GM23338 (cell line): ENCODE measurements around the gene RBCK1. TPM values are rescaled to one million over a fixed set of nuclear protein-coding genes. Genes with fewer than 3 reads are reported as not detected.

ENCODE experiments used
- ATAC-seq: fragments of 200-7000 bp; cut with Tn5 transposase; 3 replicates; pipeline ENCODE4 v1.9.1; 2020
- DNase-seq: peaks from one replicate; pipeline ENCODE4 v3.0.0-alpha.2; 2015; ENCODE audit warnings: low spot score
- H2AFZ ChIP-seq: fragments of 200-600 bp; sonication (generic); 2 replicates; pipeline ENCODE4 v1.8.0; 2016; ENCODE audit warnings: antibody characterized with exemption, mild to moderate bottlenecking, moderate library complexity
- H3F3A ChIP-seq: fragments of 200-600 bp; sonication (generic); replicated peaks from 2 replicates; pipeline ENCODE4 v1.8.0; 2017; ENCODE audit warnings: antibody characterized with exemption, mixed run types, low read depth
- H3K27ac ChIP-seq: fragments of 200-600 bp; sonication (generic); 2 replicates; pipeline ENCODE4 v1.6.1; 2016; ENCODE audit warnings: low read depth
- H3K27me3 ChIP-seq: fragments of 200-600 bp; sonication (generic); 2 replicates; pipeline ENCODE4 v1.8.0; 2016; ENCODE audit warnings: mild to moderate bottlenecking, mixed run types, moderate library complexity; ENCODE audit not compliant: insufficient read depth
- H3K36me3 ChIP-seq: fragments of 200-600 bp; sonication (generic); 2 replicates; pipeline ENCODE4 v1.8.0; 2016; ENCODE audit warnings: mild to moderate bottlenecking; ENCODE audit not compliant: insufficient read depth
- H3K4me1 ChIP-seq: fragments of 200-600 bp; sonication (generic); 2 replicates; pipeline ENCODE4 v1.8.0; 2016; ENCODE audit warnings: mild to moderate bottlenecking, moderate library complexity; ENCODE audit not compliant: insufficient read depth
- H3K4me2 ChIP-seq: fragments of 200-600 bp; sonication (generic); 2 replicates; pipeline ENCODE4 v1.7.1; 2017; ENCODE audit warnings: mixed run types
- H3K4me3 ChIP-seq: fragments of 200-600 bp; sonication (generic); 2 replicates; pipeline ENCODE4 v1.6.1; 2016; ENCODE audit warnings: mixed run types
- H3K79me2 ChIP-seq: fragments of 200-600 bp; sonication (generic); replicated peaks from 2 replicates; pipeline ENCODE4 v1.8.0; 2017; ENCODE audit warnings: mild to moderate bottlenecking; ENCODE audit not compliant: insufficient read depth
- H3K9me2 ChIP-seq: fragments of 200-600 bp; sonication (generic); 2 replicates; pipeline ENCODE4 v1.8.0; 2017; ENCODE audit not compliant: insufficient read depth
- H4K20me1 ChIP-seq: fragments of 200-600 bp; sonication (generic); replicated peaks from 2 replicates; pipeline ENCODE4 v1.8.0; 2017; ENCODE audit warnings: mild to moderate bottlenecking; ENCODE audit not compliant: insufficient read depth
- H3K27ac Mint-ChIP-seq: 2 replicates; pipeline ENCODE4 v1.8.0; 2020; ENCODE audit warnings: inconsistent platforms, mild to moderate bottlenecking, moderate library complexity, mixed read lengths
- H3K27me3 Mint-ChIP-seq: 3 replicates; pipeline ENCODE4 v1.8.0; 2022; ENCODE audit warnings: low read depth, mild to moderate bottlenecking, moderate library complexity, mixed read lengths, inconsistent platforms; ENCODE audit not compliant: insufficient read depth, poor library complexity
- H3K36me3 Mint-ChIP-seq: 3 replicates; pipeline ENCODE4 v1.8.0; 2021; ENCODE audit warnings: low read depth, mild to moderate bottlenecking, inconsistent platforms, moderate library complexity, mixed read lengths
- H3K4me1 Mint-ChIP-seq: 3 replicates; pipeline ENCODE4 v1.8.0; 2020; ENCODE audit warnings: mild to moderate bottlenecking, inconsistent platforms, mixed read lengths
- H3K4me3 Mint-ChIP-seq: 3 replicates; pipeline ENCODE4 v1.8.0; 2021; ENCODE audit warnings: moderate library complexity, mild to moderate bottlenecking, inconsistent platforms, mixed read lengths
- H3K9me3 Mint-ChIP-seq: 3 replicates; pipeline ENCODE4 v1.8.0; 2020; ENCODE audit warnings: moderate library complexity, mild to moderate bottlenecking, inconsistent platforms, mixed read lengths
- EZH2 ChIP-seq: fragments of 200-600 bp; sonication (generic); IDR thresholded peaks from one replicate; pipeline ENCODE4 v1.8.0; 2017; ENCODE audit warnings: antibody characterized with exemption, mild to moderate bottlenecking, low read depth; ENCODE audit not compliant: unreplicated experiment
- EZH2phosphoT487 ChIP-seq: fragments of 200-600 bp; sonication (generic); IDR thresholded peaks from one replicate; pipeline ENCODE4 v1.8.1; 2018; ENCODE audit warnings: antibody characterized with exemption; ENCODE audit not compliant: unreplicated experiment
- JUNB ChIP-seq: IDR thresholded peaks from one replicate; pipeline ENCODE4 v1.6.1; 2016; ENCODE audit warnings: antibody characterized with exemption; ENCODE audit not compliant: unreplicated experiment
- NANOG ChIP-seq: IDR thresholded peaks from 2 replicates; pipeline ENCODE4 v1.6.1; 2016; ENCODE audit warnings: antibody characterized with exemption, borderline replicate concordance
- POLR2AphosphoS5 ChIP-seq: IDR thresholded peaks from 2 replicates; pipeline ENCODE4 v1.6.1; 2016; ENCODE audit warnings: antibody characterized with exemption, low read depth
- STAT1 ChIP-seq: IDR thresholded peaks from one replicate; pipeline ENCODE4 v1.6.1; 2016; ENCODE audit warnings: antibody characterized with exemption; ENCODE audit not compliant: unreplicated experiment
- ZNF331 ChIP-seq: fragments of 250-450 bp; sonication (Bioruptor Pico); IDR thresholded peaks from 2 replicates; pipeline ENCODE4 v1.5.0; 2020; ENCODE audit warnings: low read depth, mild to moderate bottlenecking, moderate library complexity
- polyA plus RNA-seq: library from polyadenylated mRNA; unstranded; fragments of >200 nt; fragmentation: Nextera tagmentation; extraction: Ambion mirVana; gene quantifications from 2 replicates; pipeline ENCODE4 v1.2.1, GENCODE V29; 2016
- total RNA-seq: library from RNA; depleted of rRNA; stranded (reverse); fragments of >200 nt; shearing (Covaris generic); gene quantifications from 2 replicates; pipeline ENCODE4 v1.2.3, GENCODE V29; 2014
- TF ChIP-seq, protein P1 (sequence below): IDR thresholded peaks from one replicate; pipeline ENCODE4 v1.6.1; 2018; ENCODE audit warnings: antibody characterized with exemption; ENCODE audit not compliant: unreplicated experiment
- TF ChIP-seq, protein P2 (sequence below), 2 experiments: fragments of 200-600 bp in 1 of 2; sonication (generic) in 1 of 2; conservative IDR thresholded peaks; 2 replicates each; pipeline versions ENCODE4 v1.5.1 to v1.6.1; 2016 to 2017; ENCODE audit warnings: antibody characterized with exemption in 2 of 2, low read depth in 2 of 2, mild to moderate bottlenecking in 2 of 2, moderate library complexity in 1 of 2
- TF ChIP-seq, protein P3 (sequence below): IDR thresholded peaks from 2 replicates; pipeline ENCODE4 v1.6.1; 2016; ENCODE audit warnings: antibody characterized with exemption

Gene RBCK1
- total and polyA plus RNA-seq, 2 experiments from 2014 or later, result 52.6 to 56.8 TPM

DNA sequence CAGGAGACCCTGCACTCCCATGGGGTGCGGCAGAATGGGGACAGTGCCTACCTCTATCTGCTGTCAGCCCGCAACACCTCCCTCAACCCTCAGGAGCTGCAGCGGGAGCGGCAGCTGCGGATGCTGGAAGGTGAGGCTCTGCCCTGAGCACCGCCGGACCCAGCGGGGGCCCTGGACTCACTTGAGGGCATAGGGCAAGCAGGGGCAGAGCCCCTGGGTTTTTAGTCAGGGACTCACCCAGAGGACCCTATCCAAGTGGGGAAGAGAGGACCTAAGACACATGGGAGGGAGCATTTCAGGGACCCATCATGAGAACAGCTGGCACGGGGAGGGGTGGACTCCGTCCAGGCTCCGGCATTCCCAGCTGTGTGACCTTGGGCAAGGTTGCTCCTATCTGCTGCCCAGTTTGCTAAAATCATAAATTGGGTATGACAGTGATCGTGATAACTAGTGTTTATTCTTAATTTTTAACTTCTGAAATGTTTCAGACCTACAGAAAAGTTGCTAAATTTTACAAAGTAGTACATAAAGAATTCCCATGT, 9.8 kb downstream of the RBCK1 start (continued):
- TF ChIP-seq EZH2phosphoT487 (no peak), STAT1 (no peak), NANOG (no peak), EZH2 (no peak), JUNB (no peak), ZNF331 (CRISPR knock-in tag) (no peak)
- TF ChIP-seq, protein P1, sequence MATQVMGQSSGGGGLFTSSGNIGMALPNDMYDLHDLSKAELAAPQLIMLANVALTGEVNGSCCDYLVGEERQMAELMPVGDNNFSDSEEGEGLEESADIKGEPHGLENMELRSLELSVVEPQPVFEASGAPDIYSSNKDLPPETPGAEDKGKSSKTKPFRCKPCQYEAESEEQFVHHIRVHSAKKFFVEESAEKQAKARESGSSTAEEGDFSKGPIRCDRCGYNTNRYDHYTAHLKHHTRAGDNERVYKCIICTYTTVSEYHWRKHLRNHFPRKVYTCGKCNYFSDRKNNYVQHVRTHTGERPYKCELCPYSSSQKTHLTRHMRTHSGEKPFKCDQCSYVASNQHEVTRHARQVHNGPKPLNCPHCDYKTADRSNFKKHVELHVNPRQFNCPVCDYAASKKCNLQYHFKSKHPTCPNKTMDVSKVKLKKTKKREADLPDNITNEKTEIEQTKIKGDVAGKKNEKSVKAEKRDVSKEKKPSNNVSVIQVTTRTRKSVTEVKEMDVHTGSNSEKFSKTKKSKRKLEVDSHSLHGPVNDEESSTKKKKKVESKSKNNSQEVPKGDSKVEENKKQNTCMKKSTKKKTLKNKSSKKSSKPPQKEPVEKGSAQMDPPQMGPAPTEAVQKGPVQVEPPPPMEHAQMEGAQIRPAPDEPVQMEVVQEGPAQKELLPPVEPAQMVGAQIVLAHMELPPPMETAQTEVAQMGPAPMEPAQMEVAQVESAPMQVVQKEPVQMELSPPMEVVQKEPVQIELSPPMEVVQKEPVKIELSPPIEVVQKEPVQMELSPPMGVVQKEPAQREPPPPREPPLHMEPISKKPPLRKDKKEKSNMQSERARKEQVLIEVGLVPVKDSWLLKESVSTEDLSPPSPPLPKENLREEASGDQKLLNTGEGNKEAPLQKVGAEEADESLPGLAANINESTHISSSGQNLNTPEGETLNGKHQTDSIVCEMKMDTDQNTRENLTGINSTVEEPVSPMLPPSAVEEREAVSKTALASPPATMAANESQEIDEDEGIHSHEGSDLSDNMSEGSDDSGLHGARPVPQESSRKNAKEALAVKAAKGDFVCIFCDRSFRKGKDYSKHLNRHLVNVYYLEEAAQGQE, result no peak
- TF ChIP-seq, protein P2, sequence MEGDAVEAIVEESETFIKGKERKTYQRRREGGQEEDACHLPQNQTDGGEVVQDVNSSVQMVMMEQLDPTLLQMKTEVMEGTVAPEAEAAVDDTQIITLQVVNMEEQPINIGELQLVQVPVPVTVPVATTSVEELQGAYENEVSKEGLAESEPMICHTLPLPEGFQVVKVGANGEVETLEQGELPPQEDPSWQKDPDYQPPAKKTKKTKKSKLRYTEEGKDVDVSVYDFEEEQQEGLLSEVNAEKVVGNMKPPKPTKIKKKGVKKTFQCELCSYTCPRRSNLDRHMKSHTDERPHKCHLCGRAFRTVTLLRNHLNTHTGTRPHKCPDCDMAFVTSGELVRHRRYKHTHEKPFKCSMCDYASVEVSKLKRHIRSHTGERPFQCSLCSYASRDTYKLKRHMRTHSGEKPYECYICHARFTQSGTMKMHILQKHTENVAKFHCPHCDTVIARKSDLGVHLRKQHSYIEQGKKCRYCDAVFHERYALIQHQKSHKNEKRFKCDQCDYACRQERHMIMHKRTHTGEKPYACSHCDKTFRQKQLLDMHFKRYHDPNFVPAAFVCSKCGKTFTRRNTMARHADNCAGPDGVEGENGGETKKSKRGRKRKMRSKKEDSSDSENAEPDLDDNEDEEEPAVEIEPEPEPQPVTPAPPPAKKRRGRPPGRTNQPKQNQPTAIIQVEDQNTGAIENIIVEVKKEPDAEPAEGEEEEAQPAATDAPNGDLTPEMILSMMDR (conservative IDR thresholded peaks at IDR 0.05; ENCODE audit: low read depth in 2 of 2), result no peak

DNA sequence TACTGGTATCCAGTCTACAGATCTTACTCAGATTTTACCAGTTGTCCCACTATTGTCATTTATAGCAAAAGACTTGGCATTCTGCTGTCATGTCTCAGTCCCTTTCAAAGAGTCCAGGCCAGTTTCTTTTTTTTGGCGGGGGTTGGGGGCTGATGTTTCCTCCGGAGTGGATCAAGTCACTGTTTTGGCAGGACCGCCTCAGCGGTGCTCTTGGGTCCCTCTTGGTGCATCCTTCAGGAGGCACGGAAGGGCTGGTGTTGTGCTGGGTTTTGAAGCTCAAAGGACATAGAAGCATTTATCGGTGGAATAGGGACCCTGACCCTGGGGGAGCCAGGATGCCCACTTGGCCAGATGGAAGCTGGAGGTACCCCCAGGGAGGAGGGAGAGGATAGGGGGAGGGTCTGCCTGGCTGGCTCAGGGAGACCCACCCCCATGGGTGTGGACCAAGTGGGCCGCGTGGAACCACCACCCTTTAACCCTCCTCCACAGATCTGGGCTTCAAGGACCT, 10.8 kb downstream of the RBCK1 start:
- Histone ChIP-seq H3K4me1 (no peaks in the 10 kb centered on the region), H2AFZ (no peak overlapping the region), H3K27ac (no peak overlapping the region), H3K4me2 (no peak overlapping the region), H3K27me3 (no peaks in the 10 kb centered on the region), H3K4me3 (no peak overlapping the region), H3K79me2 (peaks cover 3% of the 10 kb centered on the region; the same call in 1 of the 2 replicates), H3K9me2 (no peaks in the 10 kb centered on the region), H3F3A (no peaks in the 10 kb centered on the region), H4K20me1 (peaks cover 11% of the 10 kb centered on the region; the same call in 1 of the 2 replicates), H3K36me3 (peaks cover 11% of the 10 kb centered on the region; the same call in 1 of the 2 replicates)
- Mint-ChIP-seq H3K27me3 (peaks cover 10% of the 10 kb centered on the region), H3K4me1 (no peaks in the 10 kb centered on the region; the same call in 2 of the 3 replicates), H3K4me3 (no peak overlapping the region; the same call in 2 of the 3 replicates), H3K27ac (no peak overlapping the region), H3K36me3 (peaks cover 53% of the 10 kb centered on the region), H3K9me3 (peaks cover 8% of the 10 kb centered on the region; the same call in 1 of the 3 replicates)
- ATAC-seq, result no peak
- no peak for DNase-seq
- TF ChIP-seq EZH2phosphoT487 (no peak), POLR2AphosphoS5 (no peak), NANOG (no peak)
- TF ChIP-seq, protein P3, sequence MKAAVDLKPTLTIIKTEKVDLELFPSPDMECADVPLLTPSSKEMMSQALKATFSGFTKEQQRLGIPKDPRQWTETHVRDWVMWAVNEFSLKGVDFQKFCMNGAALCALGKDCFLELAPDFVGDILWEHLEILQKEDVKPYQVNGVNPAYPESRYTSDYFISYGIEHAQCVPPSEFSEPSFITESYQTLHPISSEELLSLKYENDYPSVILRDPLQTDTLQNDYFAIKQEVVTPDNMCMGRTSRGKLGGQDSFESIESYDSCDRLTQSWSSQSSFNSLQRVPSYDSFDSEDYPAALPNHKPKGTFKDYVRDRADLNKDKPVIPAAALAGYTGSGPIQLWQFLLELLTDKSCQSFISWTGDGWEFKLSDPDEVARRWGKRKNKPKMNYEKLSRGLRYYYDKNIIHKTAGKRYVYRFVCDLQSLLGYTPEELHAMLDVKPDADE, result no peak
- TF ChIP-seq, protein P2 (conservative IDR thresholded peaks at IDR 0.05; ENCODE audit: low read depth in 2 of 2), result no peak
- TF ChIP-seq, protein P1, result no peak
